GM12872 (cell line): ENCODE results near the gene MAP4K2.

Experiments
- CTCF ChIP-seq: IDR thresholded peaks from 3 replicates; pipeline ENCODE4 v1.5.1; 2011; ENCODE audit warnings: low read depth, mild to moderate bottlenecking, low read length, moderate library complexity; ENCODE audit not compliant: insufficient read depth

MAP4K2 gene

GRCh38 chr11:64796757-64797541, 6.1 kb downstream of the MAP4K2 start:
- TF ChIP-seq CTCF, result no peak

- no peak for TF ChIP-seq CTCF
These were observed 6.8 kb downstream of the MAP4K2 start for GRCh38 chr11:64796047-64796756.

GRCh38 chr11:64794526-64794925, 8.5 kb downstream of the MAP4K2 start:
- TF ChIP-seq CTCF, result no peak

- TF ChIP-seq CTCF, result no peak
These were observed 9.5 kb downstream of the MAP4K2 start for GRCh38 chr11:64793271-64794160.

- TF ChIP-seq CTCF, result no peak
These were observed 10.5 kb downstream of the MAP4K2 start for GRCh38 chr11:64792482-64792881.

- TF ChIP-seq CTCF, result no peak
These were observed 11.2 kb downstream of the MAP4K2 start for GRCh38 chr11:64791781-64792291.
